ENCODE data around the gene TMEM79.
A peak's percentile ranks its signal among the peaks of the same experiment; 100 is the strongest.

Gene TMEM79

DNA sequence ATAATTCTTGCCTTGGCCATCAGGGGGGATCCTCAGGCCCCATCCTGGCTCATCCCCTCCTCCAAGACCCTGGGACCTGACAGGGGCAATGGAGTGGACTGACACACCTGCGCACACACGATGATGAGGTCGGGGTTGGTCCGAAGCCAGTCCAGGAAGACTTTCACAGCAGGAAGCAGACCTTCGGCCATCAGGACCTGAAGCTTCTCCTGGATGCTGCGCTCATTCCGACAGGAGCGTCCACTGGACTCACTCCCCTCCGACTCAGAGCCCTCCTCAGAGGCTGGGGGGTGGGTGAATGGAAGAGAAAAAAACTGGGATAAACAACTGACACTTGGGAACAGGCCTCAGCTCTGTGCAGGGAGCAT, 20.9 kb upstream of the TMEM79 start:
- no peak for DNase-seq

DNA sequence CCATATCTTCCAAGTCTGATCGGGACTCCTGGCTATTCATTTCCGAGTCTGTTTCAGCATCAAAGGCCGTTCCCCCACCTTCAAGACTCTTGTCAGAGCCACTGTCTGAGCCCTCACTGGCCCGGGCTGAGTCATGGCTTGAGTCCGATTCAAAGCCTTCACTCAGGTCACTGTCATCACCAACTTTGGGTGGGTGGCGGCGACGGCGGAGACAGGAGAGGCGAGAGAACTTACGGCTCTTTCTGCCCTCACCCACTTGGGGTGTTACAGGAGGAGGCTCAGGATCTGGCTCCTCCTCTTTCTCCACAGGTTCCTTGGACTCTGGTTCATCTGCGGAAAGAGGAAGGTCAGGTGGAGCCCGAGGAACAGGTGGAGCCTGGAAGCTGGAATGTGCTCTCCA, 18.1 kb upstream of the TMEM79 start:
- no peak for DNase-seq

DNA sequence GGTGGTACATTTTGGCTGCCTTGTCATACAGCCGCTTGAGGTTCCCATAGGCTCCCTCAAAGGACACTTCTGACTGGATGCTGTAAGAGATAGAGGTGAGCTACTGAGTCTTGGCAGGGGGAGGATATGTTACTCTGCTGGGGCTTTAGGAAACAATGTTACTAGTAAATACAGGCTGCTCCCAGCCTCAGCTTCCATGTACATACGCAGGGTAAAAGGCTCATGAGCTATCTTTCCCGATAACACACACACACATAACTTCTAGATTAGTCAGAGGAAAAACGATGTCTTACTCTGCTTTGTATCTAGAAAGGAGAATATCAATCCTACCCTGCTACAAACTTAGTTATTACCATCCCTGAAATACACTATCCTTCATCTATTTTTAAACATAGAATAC, 15.8 kb upstream of the TMEM79 start:
- no peak for DNase-seq

DNA sequence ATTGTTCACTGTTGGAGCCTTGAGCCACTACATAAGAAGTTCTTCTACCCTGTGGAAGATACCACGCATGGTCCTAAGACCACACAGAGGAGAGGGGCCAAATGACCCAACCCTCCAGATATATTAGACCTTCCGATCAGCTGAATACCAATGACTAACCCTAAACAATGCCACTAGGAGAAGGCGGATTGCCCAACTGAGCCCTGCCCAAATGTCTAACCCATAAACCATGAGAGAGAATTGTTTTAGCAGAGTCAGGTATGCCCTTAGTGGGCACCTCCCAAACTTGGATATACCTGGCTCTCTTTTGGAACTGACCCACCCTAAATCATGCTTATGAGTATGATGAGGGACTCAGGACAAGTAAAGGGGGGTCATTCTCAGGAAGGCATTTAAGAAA, 13.8 kb upstream of the TMEM79 start:
- no peak for DNase-seq

DNA sequence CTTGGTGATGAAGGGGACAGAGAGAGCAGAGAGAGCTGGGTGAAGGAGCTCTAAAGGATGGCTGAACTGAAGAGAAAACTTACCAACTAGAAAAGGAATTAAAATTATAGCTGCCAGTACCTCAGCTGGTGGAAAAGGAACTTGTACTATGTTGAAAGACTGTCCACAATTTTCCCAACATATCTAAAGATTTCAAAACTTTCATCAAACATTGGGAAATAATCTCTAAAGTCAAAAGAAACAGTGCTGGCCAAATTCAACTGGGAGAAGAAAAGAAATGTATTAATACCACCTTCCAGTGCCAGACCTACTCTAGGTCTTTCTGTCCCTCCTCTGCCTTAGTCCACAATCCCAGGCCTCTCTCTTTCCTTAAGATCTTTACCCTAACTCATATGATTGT, 7.6 kb upstream of the TMEM79 start:
- DNase-seq = no peak

DNA sequence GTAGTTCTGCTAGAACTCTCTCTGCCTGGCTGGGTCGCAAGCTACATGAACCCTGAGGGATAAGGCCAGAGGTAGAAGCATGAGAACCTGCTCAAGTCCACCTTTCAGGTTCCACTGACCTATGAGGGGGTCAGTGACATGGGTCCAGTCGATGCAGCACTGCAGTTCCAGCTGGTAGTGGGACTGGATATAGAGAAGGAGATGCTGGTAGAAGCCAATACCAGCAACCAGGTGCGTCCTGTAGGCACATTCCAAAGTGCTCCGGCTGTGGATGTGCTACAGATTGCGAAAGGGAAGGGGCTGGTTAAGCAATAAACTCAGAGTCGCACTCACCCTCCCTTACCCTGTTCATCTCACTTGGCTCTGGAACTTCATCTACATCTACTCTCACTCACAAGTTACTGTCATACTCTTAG, 7.2 kb upstream of the TMEM79 start:
- DNase-seq = no peak

DNA sequence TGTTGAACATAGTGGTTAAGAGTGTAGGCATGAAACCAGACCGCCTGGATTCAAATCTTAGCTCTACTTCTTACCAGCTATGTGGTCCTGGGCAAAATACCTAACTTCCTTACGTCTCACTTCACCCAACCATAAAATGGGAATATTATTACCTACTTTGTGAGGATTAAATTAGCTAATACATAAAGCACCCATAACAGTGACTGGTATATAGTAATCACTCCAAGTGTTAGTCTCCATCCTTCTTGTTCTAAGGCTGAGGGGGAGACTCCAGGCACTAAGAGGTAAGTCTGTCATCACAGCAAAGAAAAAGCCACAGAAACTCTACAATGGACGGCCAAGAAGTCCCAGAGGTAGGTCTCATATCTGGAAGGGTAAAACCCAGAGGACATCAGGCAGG, 4.3 kb upstream of the TMEM79 start:
- no peak for DNase-seq

DNA sequence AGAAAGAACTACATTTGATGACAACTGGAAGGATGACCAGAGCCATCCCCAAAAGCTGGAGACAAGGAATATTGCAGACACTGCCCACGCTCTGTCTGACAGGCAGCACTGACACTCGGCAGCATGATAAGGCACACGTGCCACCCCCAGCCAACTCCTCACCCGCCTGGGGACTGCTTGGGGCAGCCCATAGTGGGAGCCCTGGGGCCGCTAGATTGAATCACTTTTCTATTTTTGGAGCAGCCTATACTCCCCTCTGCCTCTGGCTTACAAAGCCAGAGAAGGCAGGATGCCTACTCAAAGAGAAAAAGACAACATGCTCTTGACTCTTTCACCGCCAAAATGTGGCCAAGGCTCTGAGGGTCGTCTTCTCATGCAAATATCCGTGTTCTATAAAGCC, 2.8 kb upstream of the TMEM79 start:
- DNase-seq = peak; percentile 85

DNA sequence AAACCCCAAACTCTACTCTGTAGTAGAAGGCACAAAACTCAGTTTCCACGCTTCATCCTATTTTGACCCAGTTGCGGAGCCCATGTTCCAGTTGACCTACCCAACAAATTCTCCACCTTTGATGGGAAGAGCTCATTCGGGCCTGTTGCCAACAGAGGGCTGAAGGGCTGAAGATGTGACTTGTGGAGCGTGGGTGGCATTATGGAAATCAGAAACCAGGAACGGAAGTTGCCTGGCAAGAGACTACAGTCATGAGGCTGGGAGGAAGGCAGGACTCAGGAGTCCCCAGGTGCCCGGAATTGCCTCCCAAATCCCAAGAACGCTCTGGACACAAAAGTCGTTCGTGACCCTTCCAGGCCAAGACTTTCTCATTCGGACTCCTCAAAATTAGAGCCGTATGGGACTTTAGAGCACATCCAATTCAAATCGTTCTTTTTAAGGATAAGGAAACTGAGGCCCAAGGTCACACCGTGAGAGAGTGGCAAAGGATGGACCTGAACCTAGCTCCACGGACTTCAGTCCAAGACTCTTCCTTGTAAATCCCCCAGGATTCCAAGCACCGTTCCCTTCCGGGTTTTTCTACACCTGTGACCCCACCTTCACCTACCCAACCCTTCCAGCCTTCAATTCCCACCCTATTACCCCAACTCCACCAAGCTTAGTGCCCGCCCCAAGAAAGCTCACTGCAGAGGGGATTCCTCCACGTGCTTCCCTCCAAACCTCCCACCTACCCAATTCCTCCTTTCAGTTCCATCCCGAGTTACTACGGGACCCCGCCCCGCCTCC, 2.2 kb upstream of the TMEM79 start:
- DNase-seq = peak; percentile 55

DNA sequence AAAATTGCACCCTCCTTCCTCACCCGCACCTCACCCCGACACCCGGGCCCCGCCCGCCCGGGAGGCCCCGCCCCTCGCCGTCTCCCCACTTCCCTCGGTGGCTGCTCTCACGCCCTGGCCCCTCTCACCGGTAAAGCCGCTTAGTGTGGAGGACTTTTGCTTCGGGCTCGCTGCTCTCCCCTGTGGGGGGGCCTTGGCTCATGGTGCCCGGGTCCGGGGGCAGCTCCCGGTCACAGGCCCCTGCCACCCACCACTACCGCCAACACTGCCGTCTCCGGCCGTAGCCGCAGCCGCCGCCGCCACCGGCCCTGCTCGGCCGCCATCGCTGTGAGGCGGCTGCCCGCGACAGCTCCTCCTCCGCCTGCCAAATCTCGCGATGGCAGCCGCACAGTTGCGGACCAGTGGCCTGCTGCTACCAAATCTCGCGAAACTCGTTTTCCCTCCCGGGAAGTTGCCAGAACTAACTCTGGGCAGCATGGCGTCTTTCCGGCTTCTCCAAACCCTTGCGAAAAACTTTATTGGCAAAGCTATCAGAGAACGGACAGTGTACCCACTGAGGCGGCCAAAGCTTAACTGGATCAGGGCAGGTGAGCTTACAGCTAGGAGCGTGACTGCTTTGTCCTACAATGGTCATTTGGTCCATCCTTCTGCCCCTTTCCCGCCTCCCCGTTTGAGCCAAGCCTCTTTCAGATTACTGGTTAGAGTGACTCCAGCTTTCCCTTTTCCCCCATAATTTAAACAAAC, 1.5 kb upstream of the TMEM79 start, which contains the start of gene SMG5:
Gene SMG5 (minus strand): TSS at position 347 of the 744 bp plus-strand sequence. CDS start 145 bp downstream, at position 202.
- peak; percentile 100 for DNase-seq

DNA sequence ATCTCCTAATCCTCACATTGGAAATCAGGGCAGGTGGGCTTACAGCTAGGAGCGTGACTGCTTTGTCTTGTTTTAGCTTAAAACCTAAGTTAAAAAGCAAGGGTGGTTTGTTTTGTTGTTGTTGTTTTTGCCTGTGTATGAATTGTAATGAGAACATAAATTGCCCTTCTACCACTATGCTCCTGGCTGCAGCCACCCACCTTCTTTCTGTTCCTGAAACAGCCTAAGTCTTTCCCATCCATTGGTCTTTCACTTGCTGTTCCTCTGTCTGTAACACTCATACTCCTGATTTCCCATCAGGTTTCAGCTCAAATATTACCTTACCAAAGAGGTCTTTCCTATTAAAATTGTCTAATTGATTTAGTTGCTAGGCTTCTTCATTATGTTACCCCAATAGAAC, 604 bp upstream of the TMEM79 start:
- DNase-seq = no peak

DNA sequence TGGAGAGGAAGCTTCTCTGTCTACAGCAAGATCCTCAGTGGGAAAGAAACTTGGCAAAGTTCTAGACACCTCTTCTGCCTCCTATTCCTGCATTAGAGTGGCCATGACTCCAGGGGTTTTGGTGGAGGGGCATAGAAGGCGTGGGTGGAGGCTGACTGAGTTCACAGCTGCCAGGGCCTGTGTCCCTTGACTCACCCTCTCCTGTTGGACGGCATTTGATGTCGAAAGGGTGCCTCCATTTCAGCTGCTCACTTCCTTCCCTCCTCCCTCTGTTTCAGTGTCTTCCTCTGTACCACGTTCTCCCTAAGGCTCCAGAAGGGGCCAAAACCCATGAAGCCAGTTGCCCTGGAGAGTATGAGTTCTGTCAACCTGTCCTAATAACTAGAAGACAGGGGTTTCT, 632 bp downstream of the TMEM79 start:
- DNase-seq = no peak

DNA sequence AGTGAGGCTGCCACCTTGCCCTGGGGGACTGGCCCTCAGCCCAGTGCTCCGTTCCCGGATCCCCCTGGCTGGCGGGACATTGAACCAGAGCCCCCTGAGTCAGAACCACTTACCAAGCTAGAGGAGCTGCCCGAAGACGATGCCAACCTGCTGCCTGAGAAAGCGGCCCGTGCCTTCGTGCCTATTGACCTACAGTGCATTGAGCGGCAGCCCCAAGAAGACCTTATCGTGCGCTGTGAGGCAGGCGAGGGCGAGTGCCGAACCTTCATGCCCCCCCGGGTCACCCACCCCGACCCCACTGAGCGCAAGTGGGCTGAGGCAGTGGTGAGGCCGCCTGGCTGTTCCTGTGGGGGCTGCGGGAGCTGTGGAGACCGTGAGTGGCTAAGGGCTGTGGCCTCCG, 1.3 kb downstream of the TMEM79 start:
- DNase-seq = no peak

DNA sequence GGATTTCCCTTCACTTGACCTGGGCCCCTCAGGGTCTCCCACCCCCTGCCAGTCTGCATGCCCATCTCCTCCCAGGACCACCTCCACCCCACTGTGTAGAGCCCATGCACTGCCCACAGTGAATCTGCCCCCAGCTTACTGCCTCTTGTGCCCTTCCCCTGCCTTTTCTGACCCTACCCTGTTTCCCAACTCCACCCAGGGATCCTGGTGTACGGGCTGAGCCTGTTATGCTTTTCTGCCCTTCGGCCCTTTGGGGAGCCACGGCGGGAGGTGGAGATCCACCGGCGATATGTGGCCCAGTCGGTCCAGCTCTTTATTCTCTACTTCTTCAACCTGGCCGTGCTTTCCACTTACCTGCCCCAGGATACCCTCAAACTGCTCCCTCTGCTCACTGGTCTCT, 1.9 kb downstream of the TMEM79 start:
- no peak for DNase-seq

DNA sequence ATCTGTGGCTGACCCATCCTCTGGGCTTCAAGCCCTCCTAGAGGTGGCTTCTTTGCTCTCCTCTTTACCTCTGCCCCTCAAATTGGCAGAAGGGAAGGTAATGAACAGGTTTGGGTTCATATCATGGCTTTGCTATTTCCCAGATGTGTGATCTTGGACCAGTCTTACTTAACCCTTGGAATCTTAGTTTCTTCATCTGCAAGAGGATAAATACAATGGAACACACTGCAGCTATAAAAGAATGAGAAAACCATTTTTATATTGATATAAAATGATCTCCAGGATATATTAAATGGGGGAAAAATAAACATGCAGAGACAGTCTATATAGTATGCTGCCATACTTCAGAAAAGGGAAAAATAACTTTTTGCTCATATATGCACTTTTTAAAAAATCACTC, 5.7 kb downstream of the TMEM79 start:
- DNase-seq = no peak

DNA sequence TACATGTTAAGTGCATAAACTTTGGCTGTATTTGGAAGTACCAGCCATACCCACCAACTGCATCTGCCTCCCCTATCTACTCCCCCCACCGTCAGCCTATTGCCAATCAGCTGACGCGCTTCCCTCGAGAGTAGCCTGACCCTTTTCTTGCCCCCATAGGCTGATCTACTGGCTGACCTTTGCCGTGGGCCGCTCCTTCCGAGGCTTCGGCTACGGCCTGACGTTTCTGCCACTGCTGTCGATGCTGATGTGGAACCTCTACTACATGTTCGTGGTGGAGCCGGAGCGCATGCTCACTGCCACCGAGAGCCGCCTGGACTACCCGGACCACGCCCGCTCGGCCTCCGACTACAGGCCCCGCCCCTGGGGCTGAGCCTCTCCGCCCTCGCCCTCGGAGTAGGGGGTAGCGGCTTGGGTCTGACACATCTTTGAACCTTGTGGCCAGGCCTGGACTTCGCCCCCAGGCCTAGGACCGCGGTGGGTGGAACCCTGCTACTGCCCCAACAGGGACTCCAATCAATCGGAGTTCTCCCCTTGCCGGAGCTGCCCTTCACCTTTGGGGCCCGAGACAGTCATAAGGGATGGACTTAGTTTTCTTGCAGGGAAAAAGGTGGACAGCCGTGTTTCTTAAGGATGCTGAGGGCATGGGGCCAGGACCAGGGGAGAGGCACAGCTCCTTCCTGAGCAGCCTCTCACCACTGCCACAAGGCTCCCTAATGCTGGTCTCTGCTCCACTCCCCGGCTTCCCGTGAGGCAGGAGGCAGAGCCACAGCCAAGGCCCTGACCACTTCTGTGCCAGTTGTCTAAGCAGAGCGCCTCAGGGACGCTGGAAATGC, 7.3 kb downstream of the TMEM79 start:
- no peak for DNase-seq

DNA sequence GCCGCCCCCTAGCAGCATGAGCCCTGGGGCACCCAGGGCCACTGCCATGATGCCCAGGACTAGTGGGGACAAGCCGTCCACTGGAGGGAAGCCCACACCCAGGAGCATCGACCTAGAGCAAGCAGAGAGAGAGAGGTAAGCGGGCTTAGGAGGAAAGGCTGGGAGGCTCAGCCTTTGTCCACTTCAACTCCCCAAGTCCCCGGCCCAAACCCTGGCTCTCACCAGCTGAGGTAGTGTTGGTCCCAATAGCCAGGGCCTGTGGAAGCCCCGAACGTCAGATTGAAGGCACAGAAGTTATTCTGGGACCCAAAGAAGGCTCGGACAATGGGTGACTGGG, 8.9 kb downstream of the TMEM79 start:
- DNase-seq = no peak

DNA sequence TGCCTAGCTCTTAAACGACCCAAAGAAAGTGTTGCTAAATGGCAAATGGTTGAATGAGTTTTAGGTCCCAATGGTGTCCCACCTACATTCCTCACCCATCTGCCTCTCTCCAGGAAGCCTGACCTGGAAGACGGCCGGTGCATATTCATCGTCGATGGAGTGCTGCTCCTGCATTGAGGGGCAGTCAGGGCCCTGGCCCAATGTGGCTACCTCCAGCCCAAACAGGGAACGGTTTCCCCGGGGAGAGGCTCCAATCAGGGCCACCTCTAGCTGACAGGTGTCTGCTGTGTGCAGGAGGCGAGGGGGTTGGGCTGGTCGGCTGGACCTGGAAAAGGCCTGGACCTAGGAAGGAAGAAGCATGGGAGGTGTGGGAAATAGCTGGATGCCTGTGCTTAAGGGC, 9.8 kb downstream of the TMEM79 start:
- DNase-seq = no peak

DNA sequence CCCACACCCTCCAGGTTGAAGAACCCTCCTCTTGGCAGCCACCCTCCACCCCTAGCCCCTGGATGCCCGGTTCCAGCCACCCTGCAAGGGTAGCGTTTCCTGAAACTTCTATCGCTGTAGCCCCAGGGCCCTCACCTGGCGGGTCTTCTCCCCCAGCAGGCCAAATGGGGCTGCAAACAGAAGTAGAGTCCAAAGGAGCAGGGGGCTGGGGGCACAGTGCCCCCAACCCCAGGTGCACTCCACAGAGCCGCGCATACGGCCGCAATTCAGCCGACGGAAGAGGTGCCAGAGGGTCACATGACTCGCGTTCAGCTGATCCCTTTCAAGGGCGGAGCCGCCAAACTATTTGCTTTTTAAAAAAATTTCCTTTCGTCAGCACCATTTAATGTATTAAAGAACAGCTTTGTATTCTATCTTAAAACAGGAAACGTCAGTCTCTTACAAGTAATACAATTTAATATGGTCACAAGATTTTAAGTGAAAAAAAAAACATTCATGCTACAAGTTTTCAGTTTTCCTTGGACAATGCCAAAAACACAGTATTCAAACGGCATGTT, 11.3 kb downstream of the TMEM79 start, which contains the start of gene GLMP:
Gene GLMP (minus strand): TSS at position 289 of the 557 bp plus-strand sequence. CDS start 34 bp downstream, at position 255.
- DNase-seq = peak; percentile 80

DNA sequence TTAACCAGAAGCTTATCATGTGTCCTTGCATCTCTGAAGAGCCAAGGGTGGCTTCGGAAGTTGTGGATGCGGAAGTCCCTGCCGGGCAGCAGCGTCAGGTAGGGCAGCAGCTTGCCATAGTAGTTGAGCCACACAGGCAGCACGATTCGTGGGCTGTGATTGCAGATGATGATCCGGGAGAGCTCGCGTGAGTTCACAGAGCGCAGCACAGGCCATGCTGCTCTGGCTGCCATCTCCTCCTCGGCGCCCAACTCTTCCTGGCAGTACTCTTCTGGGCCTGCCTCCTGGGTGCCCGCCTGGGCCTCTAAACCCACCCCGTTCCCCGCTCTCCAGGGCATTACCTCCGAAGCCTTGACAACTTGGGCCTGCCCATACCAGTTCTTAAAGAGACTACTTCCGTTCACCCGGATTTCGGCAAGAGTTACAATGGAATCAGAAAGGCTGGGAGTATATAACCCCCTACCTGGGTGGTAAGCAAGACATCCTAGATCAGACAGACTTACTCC, 14.8 kb downstream of the TMEM79 start, which contains the start of gene VHLL:
Gene VHLL (minus strand): TSS at position 456 of the 506 bp plus-strand sequence. CDS start 118 bp downstream, at position 338.
- DNase-seq = no peak

DNA sequence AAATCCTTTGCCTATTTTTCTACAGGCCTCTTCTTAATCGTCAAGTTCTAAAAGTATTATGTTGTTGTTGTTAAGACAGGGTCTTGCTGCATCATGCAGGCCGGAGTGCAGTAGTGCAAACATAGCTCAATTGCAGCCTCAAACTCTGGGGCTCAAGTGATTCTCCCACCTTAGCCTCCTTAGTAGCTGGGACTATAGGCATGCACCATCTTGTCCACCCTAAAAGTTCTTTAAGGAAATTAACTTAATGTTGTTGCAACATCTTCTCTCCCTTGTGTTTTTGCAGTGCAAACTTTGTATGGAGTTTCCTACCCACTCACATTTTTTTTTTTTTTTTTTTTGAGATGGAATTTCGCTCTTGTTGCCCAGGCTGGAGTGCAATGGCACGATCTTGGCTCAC, 19.1 kb downstream of the TMEM79 start:
- DNase-seq = no peak

DNA sequence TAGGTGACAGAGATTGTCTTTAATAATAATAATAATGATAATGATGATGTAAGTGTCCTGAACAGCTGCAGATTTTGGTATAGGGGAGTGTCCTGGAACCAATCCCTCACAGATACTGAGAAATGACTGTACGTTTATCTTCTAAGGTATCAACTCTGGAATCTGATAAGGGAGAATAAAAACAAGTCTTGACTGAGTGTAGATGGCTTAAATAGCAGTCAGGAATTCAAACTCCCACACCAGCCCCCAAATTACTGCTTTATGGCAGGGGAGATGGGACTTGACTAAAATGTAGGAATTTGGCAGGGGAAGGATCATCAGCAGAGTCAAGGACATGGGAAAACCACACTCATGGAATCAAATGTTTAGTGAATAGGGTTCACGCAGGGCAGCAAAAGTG, 21.1 kb downstream of the TMEM79 start:
- DNase-seq = no peak

DNA sequence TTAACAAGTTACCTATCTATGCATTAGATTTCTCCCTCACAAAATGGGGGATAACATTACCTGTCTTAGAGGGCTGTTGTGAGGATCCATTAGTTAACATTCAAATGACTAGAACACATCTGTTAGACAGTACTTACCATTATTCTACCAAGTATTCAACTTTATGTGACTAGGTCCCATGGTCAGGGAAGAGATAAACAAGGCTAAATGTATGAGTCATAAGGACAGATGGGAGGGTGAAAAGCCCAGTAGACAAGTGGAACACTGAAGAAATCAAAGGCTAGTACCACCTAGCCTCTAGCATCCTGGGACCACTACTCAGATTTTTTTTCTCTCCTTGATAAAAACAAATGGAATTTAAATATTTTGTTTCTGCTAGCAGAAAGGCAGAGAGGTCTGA, 24.0 kb downstream of the TMEM79 start:
- no peak for DNase-seq
